Neutrophil (primary cell): ENCODE measurements around the gene SCN9A.

Source experiments
- H3K27ac ChIP-seq: fragments of 200-600 bp; sonication (generic); 2 replicates; pipeline ENCODE4 v1.5.1; 2016; ENCODE audit warnings: mild to moderate bottlenecking, moderate library complexity
- H3K27me3 ChIP-seq: fragments of 200-600 bp; sonication (generic); 2 replicates; pipeline ENCODE4 v1.6.0; 2016; ENCODE audit warnings: mild to moderate bottlenecking
- H3K36me3 ChIP-seq: fragments of 200-600 bp; sonication (generic); 2 replicates; pipeline ENCODE4 v1.5.1; 2017
- H3K4me1 ChIP-seq, 2 experiments: fragments of 200-600 bp in 1 of 2; sonication (generic) in 1 of 2; 1 replicate in 1 of 2; 2 replicates in 1 of 2; pipeline versions ENCODE4 v1.5.1 to v1.6.1; 2013 to 2016; ENCODE audit warnings: low read depth in 1 of 2, low read length in 1 of 2, mild to moderate bottlenecking in 1 of 2, moderate library complexity in 1 of 2; ENCODE audit not compliant: control insufficient read depth in 1 of 2, insufficient read depth in 1 of 2
- H3K4me3 ChIP-seq, 2 experiments: fragments of 200-600 bp in 1 of 2; sonication (generic) in 1 of 2; 1 replicate in 1 of 2; 2 replicates in 1 of 2; pipeline ENCODE4 v1.5.1; 2013 to 2016; ENCODE audit warnings: low read depth in 1 of 2, low read length in 1 of 2, mild to moderate bottlenecking in 1 of 2, moderate library complexity in 1 of 2
- H3K9me3 ChIP-seq: fragments of 200-600 bp; sonication (generic); 2 replicates; pipeline ENCODE4 v1.5.1; 2016
- CTCF ChIP-seq: fragments of 200-600 bp; sonication (generic); IDR thresholded peaks from 2 replicates; pipeline ENCODE4 v1.5.1; 2016; ENCODE audit warnings: antibody characterized with exemption

SCN9A gene

GRCh38 chr2:166341426-166341825, 34.3 kb downstream of the SCN9A start:
- Histone ChIP-seq H3K4me3 (no peak overlapping the region), H3K4me1 (peaks cover 0 to 3% of the 10 kb centered on the region in 2 experiments), H3K9me3 (no peaks in the 10 kb centered on the region), H3K27ac (no peak overlapping the region), H3K27me3 (no peaks in the 10 kb centered on the region), H3K36me3 (no peaks in the 10 kb centered on the region)
- no peak for TF ChIP-seq CTCF

- Histone ChIP-seq H3K27me3 (no peaks in the 10 kb centered on the region), H3K36me3 (no peaks in the 10 kb centered on the region), H3K27ac (no peak overlapping the region), H3K9me3 (no peaks in the 10 kb centered on the region), H3K4me1 (peaks cover 0 to 3% of the 10 kb centered on the region in 2 experiments), H3K4me3 (no peak overlapping the region)
- no peak for TF ChIP-seq CTCF
Measured at GRCh38 chr2:166338831-166339339, 36.9 kb downstream of the SCN9A start.

GRCh38 chr2:166337932-166338331, 37.8 kb downstream of the SCN9A start:
- Histone ChIP-seq H3K4me1 (no peaks in the 10 kb centered on the region), H3K27me3 (no peaks in the 10 kb centered on the region)
- no peak for TF ChIP-seq CTCF

GRCh38 chr2:166335284-166335683, 40.5 kb downstream of the SCN9A start:
- H3K4me3 ChIP-seq, result no peak overlapping the region
- no peak overlapping the region for H3K27ac ChIP-seq
- H3K36me3 ChIP-seq, result no peaks in the 10 kb centered on the region
- H3K27me3 ChIP-seq, result no peaks in the 10 kb centered on the region
- H3K4me1 ChIP-seq, result no peaks in the 10 kb centered on the region
- TF ChIP-seq CTCF, result no peak
- H3K9me3 ChIP-seq, result no peaks in the 10 kb centered on the region

More at GRCh38 chr2:166337932-166338331, 37.8 kb downstream of the SCN9A start:
- Histone ChIP-seq H3K36me3 (no peaks in the 10 kb centered on the region), H3K4me3 (no peak overlapping the region), H3K27ac (no peak overlapping the region), H3K9me3 (no peaks in the 10 kb centered on the region)

GRCh38 chr2:166334805-166335204, 40.9 kb downstream of the SCN9A start:
- Histone ChIP-seq H3K36me3 (no peaks in the 10 kb centered on the region), H3K9me3 (no peaks in the 10 kb centered on the region), H3K27ac (no peak overlapping the region), H3K4me3 (no peak overlapping the region), H3K27me3 (no peaks in the 10 kb centered on the region), H3K4me1 (no peaks in the 10 kb centered on the region)
- no peak for TF ChIP-seq CTCF

- H3K27me3 ChIP-seq, result no peaks in the 10 kb centered on the region
- H3K4me1 ChIP-seq, result no peaks in the 10 kb centered on the region
- no peak overlapping the region for H3K4me3 ChIP-seq
- no peak for TF ChIP-seq CTCF
- H3K36me3 ChIP-seq, result no peaks in the 10 kb centered on the region
- H3K27ac ChIP-seq, result no peak overlapping the region
- H3K9me3 ChIP-seq, result no peaks in the 10 kb centered on the region
Measured at GRCh38 chr2:166333801-166334200, 41.9 kb downstream of the SCN9A start.
